Erythroblast (primary cell): ENCODE measurements around the gene IL20.

Experiments used
- GATA1 ChIP-seq: IDR thresholded peaks from 2 replicates; pipeline ENCODE4 v1.6.1; 2011; ENCODE audit warnings: low read depth, mild to moderate bottlenecking, control low read depth, low read length, moderate library complexity
- POLR2A ChIP-seq: IDR thresholded peaks from 2 replicates; pipeline ENCODE4 v1.6.1; 2011; ENCODE audit warnings: mild to moderate bottlenecking, low read length

DNA sequence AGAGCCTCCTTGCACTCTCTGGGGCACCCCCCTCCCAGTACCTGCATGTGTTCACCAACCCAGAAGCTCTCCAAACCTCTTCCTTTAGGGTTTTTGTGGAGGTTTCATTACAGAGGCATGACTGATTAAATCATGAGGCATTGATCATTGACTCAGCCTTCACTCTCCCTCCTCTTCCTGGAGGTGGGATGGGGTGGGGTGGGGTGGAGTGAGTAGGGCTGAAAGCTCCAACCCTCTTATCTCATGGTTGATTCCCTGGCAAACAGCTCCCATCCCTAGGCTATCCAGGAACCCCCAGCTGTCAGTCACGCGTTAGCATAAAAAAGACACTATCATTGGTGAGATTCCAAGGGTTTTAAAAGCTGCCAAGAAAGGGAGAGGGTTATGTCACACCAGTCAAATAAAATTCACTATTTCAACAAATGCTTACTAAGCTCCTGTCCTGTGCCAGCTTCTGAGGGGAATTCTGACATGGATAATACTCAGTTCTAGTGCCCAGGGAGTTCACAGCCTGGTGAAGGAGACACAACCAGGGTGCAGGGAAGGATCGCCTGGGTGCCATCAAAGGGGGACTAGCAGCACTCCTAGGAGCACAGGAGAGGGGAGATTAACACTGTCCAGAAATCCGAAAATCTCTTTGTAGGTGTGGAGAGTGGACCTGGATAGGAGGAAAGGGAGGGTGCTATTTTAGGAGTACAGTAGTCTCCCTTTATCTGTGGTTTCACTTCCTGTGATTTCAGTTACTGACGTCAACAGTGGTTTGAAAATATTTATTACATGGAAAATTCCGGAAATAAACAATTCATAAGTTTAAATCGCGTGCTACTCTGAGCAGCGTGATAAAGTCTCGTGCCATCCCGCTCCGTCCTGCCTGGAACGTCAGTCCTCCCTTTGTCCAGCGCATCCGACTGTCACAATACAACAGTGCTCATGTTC lies 25.0 kb downstream of the IL20 start:
- TF ChIP-seq POLR2A (no peak), GATA1 (no peak)
